Measurements from ENCODE around the gene TMEM253. TPM values are rescaled to one million over a fixed set of nuclear protein-coding genes. Genes with fewer than 3 reads are reported as not detected.

Gene TMEM253
- total RNA-seq, 1 experiment from 2014 or later = 0.49 TPM

DNA sequence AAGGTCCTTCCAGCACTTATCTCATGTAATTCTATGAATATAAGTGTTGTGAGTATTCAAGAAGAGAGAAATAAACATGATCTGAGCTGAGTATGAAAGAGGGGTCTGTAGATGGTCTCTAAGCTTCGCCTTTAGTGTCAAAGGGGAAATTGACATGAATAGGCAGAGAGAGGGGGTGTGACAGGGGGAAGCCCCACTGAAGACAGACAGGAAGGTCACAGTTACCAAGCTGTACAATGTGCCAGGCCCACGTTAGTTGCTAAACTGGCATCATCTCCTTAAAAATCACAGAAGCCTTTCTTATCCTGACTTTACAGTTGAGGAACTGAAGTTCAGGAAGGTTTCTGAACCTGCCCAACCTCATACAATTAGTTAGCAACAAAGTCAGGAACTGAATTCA lies 23.2 kb upstream of the TMEM253 start:
- no peaks in the 10 kb centered on the region for H3K9me3 ChIP-seq (ENCODE audit: low read depth, low read length, poor library complexity, severe bottlenecking)
- no peak for DNase-seq (ENCODE audit: low spot score)
- no peaks in the 10 kb centered on the region for H3K27me3 ChIP-seq (replicated peaks; ENCODE audit: insufficient read depth, low read depth, low read length, poor library complexity)
- TF ChIP-seq, protein P1, sequence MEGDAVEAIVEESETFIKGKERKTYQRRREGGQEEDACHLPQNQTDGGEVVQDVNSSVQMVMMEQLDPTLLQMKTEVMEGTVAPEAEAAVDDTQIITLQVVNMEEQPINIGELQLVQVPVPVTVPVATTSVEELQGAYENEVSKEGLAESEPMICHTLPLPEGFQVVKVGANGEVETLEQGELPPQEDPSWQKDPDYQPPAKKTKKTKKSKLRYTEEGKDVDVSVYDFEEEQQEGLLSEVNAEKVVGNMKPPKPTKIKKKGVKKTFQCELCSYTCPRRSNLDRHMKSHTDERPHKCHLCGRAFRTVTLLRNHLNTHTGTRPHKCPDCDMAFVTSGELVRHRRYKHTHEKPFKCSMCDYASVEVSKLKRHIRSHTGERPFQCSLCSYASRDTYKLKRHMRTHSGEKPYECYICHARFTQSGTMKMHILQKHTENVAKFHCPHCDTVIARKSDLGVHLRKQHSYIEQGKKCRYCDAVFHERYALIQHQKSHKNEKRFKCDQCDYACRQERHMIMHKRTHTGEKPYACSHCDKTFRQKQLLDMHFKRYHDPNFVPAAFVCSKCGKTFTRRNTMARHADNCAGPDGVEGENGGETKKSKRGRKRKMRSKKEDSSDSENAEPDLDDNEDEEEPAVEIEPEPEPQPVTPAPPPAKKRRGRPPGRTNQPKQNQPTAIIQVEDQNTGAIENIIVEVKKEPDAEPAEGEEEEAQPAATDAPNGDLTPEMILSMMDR (conservative IDR thresholded peaks at IDR 0.05; ENCODE audit: low read depth, low read length) = no peak
- TF ChIP-seq EZH2 (IDR thresholded peaks at IDR 0.05; ENCODE audit: borderline replicate concordance, low read depth, low read length, poor library complexity, severe bottlenecking) = no peak
- BruUV-seq (replicated peaks) = no TSS peak
- ChIA-PET CTCF (no interaction called here), POLR2A (ENCODE audit: low non-redundant PET) (no interaction called here)
- H3K4me1 ChIP-seq (ENCODE audit: insufficient read depth, low read length, poor library complexity, severe bottlenecking) = peaks cover 2% of the 10 kb centered on the region
- intact Hi-C loops (cut with micrococcal nuclease; ENCODE audit: unreplicated experiment) = no loop called here
- H3K27ac ChIP-seq (ENCODE audit: low read depth, low read length, poor library complexity, severe bottlenecking) = no peak overlapping the region
- H3K36me3 ChIP-seq (ENCODE audit: insufficient read depth, low read length, poor library complexity, severe bottlenecking) = peaks cover 89% of the 10 kb centered on the region
- H3K4me3 ChIP-seq (ENCODE audit: low read depth, low read length, poor library complexity, severe bottlenecking) = no peak overlapping the region

DNA sequence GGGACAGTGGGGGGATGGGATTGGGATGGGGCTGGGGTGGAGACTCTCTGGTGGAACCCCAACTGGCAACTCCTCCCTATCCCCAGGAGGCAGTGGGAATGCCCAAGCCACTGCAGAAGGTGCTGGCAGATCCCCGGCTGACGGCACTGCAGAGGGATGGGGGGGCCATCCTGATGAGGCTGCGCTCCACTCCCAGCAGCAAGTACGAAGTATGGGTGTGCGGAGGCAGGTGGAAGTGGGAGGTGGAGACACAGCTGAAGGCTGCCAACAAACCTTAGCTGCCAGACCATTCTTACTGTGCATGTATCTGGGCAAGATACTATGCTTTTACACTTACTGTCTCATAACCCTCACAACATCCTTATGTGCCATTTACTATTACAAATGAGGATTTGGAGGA lies 22.6 kb upstream of the TMEM253 start:
- H3K9me3 ChIP-seq (ENCODE audit: low read depth, low read length, poor library complexity, severe bottlenecking) = no peaks in the 10 kb centered on the region
- no peaks in the 10 kb centered on the region for H3K4me1 ChIP-seq (ENCODE audit: insufficient read depth, low read length, poor library complexity, severe bottlenecking)
- no peaks in the 10 kb centered on the region for H3K27me3 ChIP-seq (replicated peaks; ENCODE audit: insufficient read depth, low read depth, low read length, poor library complexity)
- no peak overlapping the region for H3K27ac ChIP-seq (ENCODE audit: low read depth, low read length, poor library complexity, severe bottlenecking)
- no peak overlapping the region for H3K4me3 ChIP-seq (ENCODE audit: low read depth, low read length, poor library complexity, severe bottlenecking)
- TF ChIP-seq EZH2 (IDR thresholded peaks at IDR 0.05; ENCODE audit: borderline replicate concordance, low read depth, low read length, poor library complexity, severe bottlenecking) = no peak
- TF ChIP-seq, protein P1 (conservative IDR thresholded peaks at IDR 0.05; ENCODE audit: low read depth, low read length) = no peak
- CTCF ChIA-PET = no interaction called here
- no TSS peak for BruUV-seq (replicated peaks)
- peaks cover 90% of the 10 kb centered on the region for H3K36me3 ChIP-seq (ENCODE audit: insufficient read depth, low read length, poor library complexity, severe bottlenecking)
- POLR2A ChIA-PET (ENCODE audit: low non-redundant PET) = no interaction called here
- intact Hi-C loops (cut with micrococcal nuclease; ENCODE audit: unreplicated experiment) = no loop called here
- DNase-seq (ENCODE audit: low spot score) = no peak

DNA sequence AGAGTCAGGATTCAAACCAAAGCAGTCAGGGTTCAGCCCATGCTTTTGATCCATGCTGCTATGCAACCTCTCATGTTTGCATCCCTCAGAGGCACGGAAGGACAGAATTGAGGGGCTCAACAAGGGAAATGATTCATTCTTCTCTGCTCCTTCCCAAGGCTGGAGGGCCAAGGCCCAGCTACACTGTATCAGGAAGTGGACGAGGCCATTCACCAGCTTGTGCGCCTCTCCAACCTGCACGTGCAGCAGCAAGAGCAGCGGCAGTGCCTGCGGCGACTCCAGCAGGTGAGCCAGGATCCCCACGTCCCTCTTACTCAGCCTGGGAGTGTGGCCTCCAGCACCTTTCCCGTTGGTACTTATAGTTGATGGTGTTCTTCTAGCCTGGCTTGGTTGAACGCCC lies 22.1 kb upstream of the TMEM253 start:
- H3K9me3 ChIP-seq (ENCODE audit: low read depth, low read length, poor library complexity, severe bottlenecking) = no peaks in the 10 kb centered on the region
- H3K36me3 ChIP-seq (ENCODE audit: insufficient read depth, low read length, poor library complexity, severe bottlenecking) = peaks cover 89% of the 10 kb centered on the region
- H3K4me1 ChIP-seq (ENCODE audit: insufficient read depth, low read length, poor library complexity, severe bottlenecking) = no peaks in the 10 kb centered on the region
- no peaks in the 10 kb centered on the region for H3K27me3 ChIP-seq (replicated peaks; ENCODE audit: insufficient read depth, low read depth, low read length, poor library complexity)
- H3K4me3 ChIP-seq (ENCODE audit: low read depth, low read length, poor library complexity, severe bottlenecking) = no peak overlapping the region
- BruUV-seq (replicated peaks) = no TSS peak
- no peak overlapping the region for H3K27ac ChIP-seq (ENCODE audit: low read depth, low read length, poor library complexity, severe bottlenecking)
- ChIA-PET CTCF (no interaction called here), POLR2A (ENCODE audit: low non-redundant PET) (no interaction called here)
- no peak for DNase-seq (ENCODE audit: low spot score)
- intact Hi-C loops (cut with micrococcal nuclease; ENCODE audit: unreplicated experiment) = no loop called here
- TF ChIP-seq, protein P1 (conservative IDR thresholded peaks at IDR 0.05; ENCODE audit: low read depth, low read length) = no peak
- no peak for TF ChIP-seq EZH2 (IDR thresholded peaks at IDR 0.05; ENCODE audit: borderline replicate concordance, low read depth, low read length, poor library complexity, severe bottlenecking)

Measured in A673 (cell line).